ENCODE measurements around the gene DLGAP5. TPM values are rescaled to one million over a fixed set of nuclear protein-coding genes. Genes with fewer than 3 reads are reported as not detected.

DLGAP5 gene
- total and polyA plus RNA-seq, 2 donors from 2014 or later: 0.60 TPM; not detected in 1

- intact Hi-C loops (cut with DNase I): no loop called here
- peak within 1 kb of the TSS in 2 of 3 donors; percentile 60 to 76 for H3K9ac ChIP-seq (ENCODE audit: low read length in 3 of 3)
- FAIRE-seq: no peak
- H3K27ac ChIP-seq (ENCODE audit: low read depth in 2 of 2, low read length in 2 of 2): peak within 1 kb of the TSS; percentile 75 to 82
- H3K36me3 ChIP-seq (ENCODE audit: control insufficient read depth in 2 of 3, insufficient read depth in 3 of 3, low read length in 3 of 3): no peaks in the 10 kb centered on the region
- TF ChIP-seq CTCF (IDR thresholded peaks at IDR 0.05; ENCODE audit: borderline replicate concordance, extremely low read depth, insufficient read depth): no peak
- peak in 4 of 5 donors; percentile 29 to 92 (median 54) for DNase-seq
- H3K27me3 ChIP-seq (ENCODE audit: control insufficient read depth, insufficient read depth, low read length): no peaks in the 10 kb centered on the region
- peak within 1 kb of the TSS; percentile 37 to 80 (median 79) for H3K4me3 ChIP-seq (ENCODE audit: low read length in 3 of 3)
- no peaks in the 10 kb centered on the region for H3K9me3 ChIP-seq (ENCODE audit: control insufficient read depth in 2 of 3, insufficient read depth in 1 of 3, low read length in 3 of 3)
- peaks cover 0 to 10% (median 4%) of the 10 kb centered on the region in 3 donors for H3K4me1 ChIP-seq (ENCODE audit: control insufficient read depth in 2 of 3, insufficient read depth in 2 of 3, low read depth in 1 of 3, low read length in 3 of 3)
These were observed 62.3 kb downstream of the DLGAP5 start, which contains the start of gene LGALS3 for GRCh38 chr14:55129086-55129427. Gene LGALS3, plus strand, starts transcription at chr14:55129252. Its CDS starts 8,122 bp downstream, at chr14:55137374.

- no peak for FAIRE-seq
These were observed 62.8 kb downstream of the DLGAP5 start for GRCh38 chr14:55128386-55129085.

GRCh38 chr14:55127460-55127951 lies 63.9 kb downstream of the DLGAP5 start:
- TF ChIP-seq CTCF (IDR thresholded peaks at IDR 0.05; ENCODE audit: borderline replicate concordance, extremely low read depth, insufficient read depth): no peak
- Histone ChIP-seq H3K27me3 (ENCODE audit: control insufficient read depth, insufficient read depth, low read length) (no peaks in the 10 kb centered on the region), H3K36me3 (ENCODE audit: control insufficient read depth in 2 of 3, insufficient read depth in 3 of 3, low read length in 3 of 3) (no peaks in the 10 kb centered on the region), H3K4me3 (ENCODE audit: low read length in 3 of 3) (no peak overlapping the region), H3K9me3 (ENCODE audit: control insufficient read depth in 2 of 3, insufficient read depth in 1 of 3, low read length in 3 of 3) (no peaks in the 10 kb centered on the region), H3K4me1 (ENCODE audit: control insufficient read depth in 2 of 3, insufficient read depth in 2 of 3, low read depth in 1 of 3, low read length in 3 of 3) (peaks cover 0 to 19% (median 4%) of the 10 kb centered on the region in 3 donors), H3K9ac (ENCODE audit: low read length in 3 of 3) (no peak overlapping the region), H3K27ac (ENCODE audit: low read depth in 2 of 2, low read length in 2 of 2) (no peak overlapping the region)
- intact Hi-C loops (cut with DNase I): no loop called here
- no peak for FAIRE-seq
- no peak for DNase-seq

More at GRCh38 chr14:55128386-55129085, 62.8 kb downstream of the DLGAP5 start:
- Histone ChIP-seq H3K4me3 (ENCODE audit: low read length in 3 of 3) (peak overlapping the region in 2 of 3 donors; percentile 40 to 60), H3K27ac (ENCODE audit: low read depth in 2 of 2, low read length in 2 of 2) (peak overlapping the region; percentile 37 to 51), H3K4me1 (ENCODE audit: control insufficient read depth in 2 of 3, insufficient read depth in 2 of 3, low read depth in 1 of 3, low read length in 3 of 3) (peaks cover 0 to 10% (median 4%) of the 10 kb centered on the region in 3 donors), H3K9me3 (ENCODE audit: control insufficient read depth in 2 of 3, insufficient read depth in 1 of 3, low read length in 3 of 3) (no peaks in the 10 kb centered on the region), H3K36me3 (ENCODE audit: control insufficient read depth in 2 of 3, insufficient read depth in 3 of 3, low read length in 3 of 3) (no peaks in the 10 kb centered on the region), H3K27me3 (ENCODE audit: control insufficient read depth, insufficient read depth, low read length) (no peaks in the 10 kb centered on the region), H3K9ac (ENCODE audit: low read length in 3 of 3) (no peak overlapping the region)
- no peak for DNase-seq
- intact Hi-C loops (cut with DNase I): no loop called here
- no peak for TF ChIP-seq CTCF (IDR thresholded peaks at IDR 0.05; ENCODE audit: borderline replicate concordance, extremely low read depth, insufficient read depth)

Data from kidney (tissue), 14 donors.